NK-92 treated with Interleukin-12 subunit alpha and Interleukin-12 subunit beta, amount 100 ng/mL, for 24 hours (cell line): ENCODE data around the gene NECAP2.
"Not testable (repeated sequence)": the region's sequence is repeated elsewhere in the genome, so short reads cannot be mapped to it uniquely, and the experiment has no call there.

Experiments used
- DNase-seq: peaks from one replicate; lab custom pipeline; 2025; lab: John Stamatoyannopoulos, UW

NECAP2 gene

DNA sequence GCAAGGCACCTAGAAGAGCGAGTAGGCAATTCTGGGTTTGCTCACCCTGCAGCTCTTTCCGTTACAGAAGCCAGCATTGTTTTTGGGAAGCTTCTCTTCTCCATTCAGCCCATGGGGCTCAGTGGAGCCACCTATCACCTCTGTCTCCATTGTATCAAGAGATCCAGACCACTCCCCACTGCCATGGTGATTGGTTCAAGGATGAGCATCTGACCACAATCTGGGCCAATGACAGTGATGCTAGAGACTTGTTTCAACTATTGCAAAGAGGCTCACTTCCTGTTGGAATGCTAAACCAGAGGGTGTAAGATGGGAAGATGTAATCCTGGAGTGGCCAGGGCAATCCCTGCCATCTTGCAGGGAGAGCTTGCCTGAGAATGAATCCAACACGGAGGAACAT is 9.9 kb upstream of the NECAP2 start:
- no peak for DNase-seq

DNA sequence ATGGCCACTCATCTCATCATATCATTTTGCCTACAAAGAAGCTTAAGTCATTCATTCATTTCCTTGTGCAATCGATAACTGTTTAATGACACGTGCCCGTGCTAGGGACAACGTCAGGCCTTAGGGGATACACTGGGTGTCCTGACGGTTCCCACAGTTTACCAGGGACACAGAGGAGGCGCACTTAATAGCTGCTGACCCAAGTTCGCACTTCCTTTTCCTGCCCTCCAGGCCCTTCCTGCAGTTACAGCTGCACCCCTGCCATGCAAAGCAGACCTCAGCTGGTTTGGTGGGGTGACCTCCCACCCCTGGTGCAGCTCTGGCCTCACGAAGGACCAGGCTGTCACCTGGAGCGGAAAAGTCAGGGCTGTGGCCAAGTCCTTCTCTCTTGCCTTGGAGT is 7.5 kb upstream of the NECAP2 start:
- DNase-seq: no peak

DNA sequence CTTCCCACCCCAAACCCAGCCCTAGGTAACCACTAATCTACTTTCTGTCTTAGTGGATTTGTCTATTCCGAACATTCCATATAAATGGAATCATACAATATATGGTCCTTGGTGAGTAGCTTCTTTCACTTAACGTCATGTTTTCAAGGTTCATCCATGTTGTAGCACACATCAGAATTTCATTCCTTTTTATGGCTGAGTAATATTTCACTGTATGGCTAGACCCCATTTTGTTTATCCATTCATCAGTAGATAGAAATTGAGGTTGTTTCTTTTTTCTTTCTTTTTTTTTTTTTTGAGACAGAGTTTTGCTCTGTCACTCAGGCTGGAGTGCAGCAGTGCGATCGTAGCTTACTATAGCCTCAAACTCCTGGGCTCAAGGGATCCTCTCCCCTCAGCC is 6.5 kb upstream of the NECAP2 start:
- no peak for DNase-seq

- DNase-seq: no peak
These were observed 6.0 kb upstream of the NECAP2 start for GRCh38 chr1:16434501-16434900.

DNA sequence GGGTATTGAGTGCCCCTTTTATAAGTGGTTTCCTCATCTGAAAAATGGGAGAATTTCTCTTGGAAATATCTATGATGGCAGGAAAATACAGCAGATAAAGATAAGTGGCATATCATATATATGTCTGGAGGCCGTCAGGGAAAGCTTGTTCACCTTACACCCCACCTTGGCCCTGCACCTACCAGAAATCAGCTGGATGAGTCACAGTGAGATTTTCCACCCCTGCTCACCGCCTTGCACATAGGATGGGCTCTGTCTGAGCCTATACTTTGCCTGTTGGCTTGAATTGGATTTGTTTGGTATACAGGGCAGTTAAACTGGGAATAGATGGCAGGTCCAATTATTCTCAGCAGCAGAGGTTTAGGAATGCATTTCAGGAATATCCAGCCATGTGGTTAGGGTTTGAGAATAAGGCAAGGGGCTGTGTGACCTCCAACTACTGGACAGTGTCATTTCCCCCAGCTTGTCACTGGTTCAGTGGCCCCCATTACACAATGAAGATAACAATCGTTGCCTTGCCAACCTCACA is 3.5 kb upstream of the NECAP2 start, which contains the start of gene SPATA21:
TSS of gene SPATA21 (minus strand) at position 479 of the 529 bp plus-strand sequence. CDS start 6,053 bp downstream, outside the sequence.
- DNase-seq: no peak

GRCh38 chr1:16438516-16438915 is 2.0 kb upstream of the NECAP2 start:
- no peak for DNase-seq

DNA sequence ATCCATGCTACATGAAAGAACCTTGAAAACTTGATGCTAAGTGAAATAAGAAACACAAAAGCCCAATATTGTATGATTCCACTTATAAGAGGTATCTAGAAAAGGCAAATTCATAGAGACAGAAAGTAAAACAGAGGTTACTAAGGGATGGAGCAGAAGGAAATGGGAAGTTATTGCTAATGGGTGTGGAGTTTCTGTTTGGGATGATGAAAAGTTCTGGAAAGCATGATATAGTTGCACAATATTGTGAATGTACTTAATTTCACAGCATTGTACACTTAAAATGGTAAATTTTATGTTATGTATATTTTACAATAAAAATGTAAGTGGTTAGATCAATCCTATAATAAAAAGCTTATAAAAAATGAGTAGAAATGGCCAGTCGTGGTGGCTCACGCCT is 1.6 kb upstream of the NECAP2 start:
- no peak for DNase-seq

GRCh38 chr1:16440131-16440469 is 424 bp upstream of the NECAP2 start:
- no peak for DNase-seq

GRCh38 chr1:16441282-16441665 is 750 bp downstream of the NECAP2 start:
- no peak for DNase-seq

DNA sequence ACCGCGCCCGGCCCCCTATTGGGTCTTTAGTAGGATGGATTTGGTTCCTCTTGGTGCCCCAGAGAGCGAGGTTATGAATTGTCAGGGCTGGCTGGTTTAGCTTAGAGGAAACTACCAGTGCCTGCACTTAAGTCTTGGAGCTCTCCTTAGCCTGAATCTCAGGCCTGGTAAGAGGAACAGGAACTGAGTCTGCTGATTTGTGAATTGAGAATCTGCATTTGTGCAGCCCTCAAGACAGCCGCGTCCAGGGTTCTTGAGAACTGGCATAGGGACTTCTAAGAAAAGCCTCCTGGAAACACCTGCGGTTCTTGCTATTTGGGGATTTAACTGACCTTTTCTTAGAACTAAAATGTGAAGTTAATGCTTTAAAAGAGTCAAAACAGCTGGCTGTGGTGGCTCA is 1.7 kb downstream of the NECAP2 start:
- DNase-seq: no peak

DNA sequence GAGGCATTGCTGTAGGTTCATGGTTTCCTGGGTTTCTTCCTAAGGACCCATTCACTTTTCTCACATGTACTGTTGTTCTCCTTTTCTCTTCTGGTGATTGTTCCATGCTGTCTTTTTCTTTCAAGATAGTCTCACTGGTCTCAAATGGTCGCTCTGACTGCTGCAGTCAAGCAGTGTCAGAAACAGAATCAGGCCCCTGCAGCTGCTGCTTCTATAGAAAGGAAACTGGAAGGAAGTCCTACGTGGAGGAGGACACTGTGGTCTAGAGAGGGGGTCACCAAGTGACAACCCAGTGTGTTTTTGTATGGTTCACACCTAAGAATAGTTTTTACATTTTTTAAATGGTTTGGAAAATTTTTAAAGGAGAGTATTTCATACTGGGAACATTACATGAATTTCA is 2.4 kb downstream of the NECAP2 start:
- DNase-seq: no peak

GRCh38 chr1:16443975-16444770 is 3.6 kb downstream of the NECAP2 start:
- DNase-seq: no peak

GRCh38 chr1:16445052-16445451 is 4.5 kb downstream of the NECAP2 start:
- DNase-seq: no peak

DNA sequence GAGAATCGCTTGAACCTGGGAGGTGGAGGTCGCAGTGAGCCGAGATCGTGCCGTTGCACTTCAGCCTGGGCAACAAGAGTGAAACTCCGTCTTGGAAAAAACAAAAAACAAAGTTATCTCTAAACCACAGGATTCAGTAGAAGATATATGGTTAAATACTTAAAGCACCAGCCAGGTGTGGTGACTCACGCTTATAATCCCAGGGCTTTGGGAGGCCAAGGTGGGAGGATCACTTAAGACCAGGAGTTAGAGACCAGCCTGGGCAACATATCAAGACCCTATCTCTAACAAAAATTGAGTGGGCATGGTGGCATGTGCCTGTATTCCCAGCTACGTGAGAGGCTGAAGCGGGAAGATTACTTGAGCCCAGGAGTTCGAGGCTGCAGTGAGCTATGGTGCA is 5.6 kb downstream of the NECAP2 start:
- no peak for DNase-seq

DNA sequence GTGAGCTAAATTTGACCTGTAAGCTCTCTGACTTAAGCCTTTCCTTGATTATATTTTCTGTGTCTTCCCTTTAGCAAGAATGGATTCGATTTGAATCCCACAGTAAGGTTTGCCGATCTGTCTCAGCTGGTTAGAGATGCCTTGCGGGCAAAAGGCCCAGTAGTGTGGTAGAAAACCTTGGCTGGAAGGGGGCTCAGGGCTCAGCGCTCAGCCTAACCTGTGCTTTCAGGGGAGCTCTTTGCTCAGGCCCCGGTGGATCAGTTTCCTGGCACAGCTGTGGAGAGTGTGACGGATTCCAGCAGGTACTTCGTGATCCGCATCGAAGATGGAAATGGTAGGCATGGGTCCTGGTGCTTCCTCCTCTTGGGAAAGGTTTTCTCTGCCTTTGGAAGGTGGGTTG is 7.1 kb downstream of the NECAP2 start:
- DNase-seq: no peak

GRCh38 chr1:16449065-16449464 is 8.5 kb downstream of the NECAP2 start:
- DNase-seq: no peak

- DNase-seq: no peak
These were observed 9.1 kb downstream of the NECAP2 start for GRCh38 chr1:16449666-16450065.

GRCh38 chr1:16450863-16451481 is 10.4 kb downstream of the NECAP2 start:
- no peak for DNase-seq

DNA sequence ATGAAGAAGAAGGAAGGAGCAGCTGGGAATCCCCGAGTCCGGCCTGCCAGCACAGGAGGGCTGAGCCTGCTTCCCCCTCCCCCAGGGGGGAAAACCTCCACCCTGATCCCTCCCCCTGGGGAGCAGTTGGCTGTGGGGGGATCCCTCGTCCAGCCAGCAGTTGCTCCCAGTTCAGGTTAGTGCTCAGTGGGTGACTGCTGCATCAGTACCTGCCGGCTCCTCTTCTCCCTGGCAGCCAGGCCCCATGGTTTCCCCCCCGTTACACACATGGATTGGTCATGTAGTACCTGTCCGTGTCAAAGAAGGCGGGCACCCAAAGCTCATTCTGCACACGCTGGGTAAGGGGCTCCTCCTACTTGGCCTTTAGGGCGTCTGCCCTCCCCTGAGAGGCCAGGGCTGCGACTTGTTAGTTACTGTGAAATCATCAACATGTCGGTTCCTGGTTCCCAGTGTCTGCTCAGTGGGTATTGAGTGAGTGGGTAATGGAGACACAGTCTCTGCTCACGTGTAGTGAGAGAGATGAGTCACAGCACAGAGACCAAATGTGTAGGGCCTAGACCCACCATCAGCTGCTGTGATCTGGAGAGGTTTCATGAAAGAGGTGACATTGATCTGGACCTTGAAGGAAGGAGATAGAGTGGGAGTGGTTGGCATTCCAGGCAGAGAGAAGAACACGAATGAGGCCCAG is 11.5 kb downstream of the NECAP2 start:
- DNase-seq: no peak

DNA sequence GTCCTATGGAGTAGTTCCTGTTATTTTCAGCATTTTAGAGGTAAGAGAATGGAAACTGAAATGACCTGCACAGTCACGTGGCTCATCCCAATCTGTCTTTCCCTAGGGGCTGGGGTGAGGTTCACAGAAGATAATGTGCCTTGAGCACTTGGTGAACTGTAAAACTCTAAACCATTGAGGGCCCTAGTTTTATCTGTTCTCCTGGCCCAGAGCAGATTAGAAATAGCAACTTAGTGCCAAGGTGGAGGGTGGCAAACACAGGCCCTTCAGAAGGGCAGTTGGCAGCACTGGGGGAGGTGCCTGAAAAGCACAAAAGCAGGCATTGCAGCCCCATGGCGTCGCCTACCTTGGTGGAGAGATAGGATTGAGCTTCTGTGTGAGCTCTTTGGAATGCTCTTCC is 14.4 kb downstream of the NECAP2 start:
- not testable (repeated sequence) for DNase-seq

GRCh38 chr1:16456151-16456550 is 15.6 kb downstream of the NECAP2 start:
- DNase-seq: not testable (repeated sequence)

GRCh38 chr1:16458831-16459230 is 18.3 kb downstream of the NECAP2 start:
- DNase-seq: no peak

GRCh38 chr1:16459352-16459925 is 18.9 kb downstream of the NECAP2 start:
- no peak for DNase-seq
